Psoas muscle (tissue), 8 donors: ENCODE measurements around the gene SGF29. TPM values are rescaled to one million over a fixed set of nuclear protein-coding genes. Genes with fewer than 3 reads are reported as not detected.

ENCODE experiments used
- ATAC-seq, 4 donors: fragments of 200-7000 bp; cut with Tn5 transposase; one replicate each; pipeline ENCODE4 v1.9.1; 2020; ENCODE audit warnings: moderate library complexity in 3 of 4, mild to moderate bottlenecking in 2 of 4
- DNase-seq, 2 donors: peaks; one replicate each; pipeline ENCODE4 v3.0.0-alpha.2; 2020
- H3K27ac ChIP-seq: fragments of 200-600 bp; one replicate; pipeline ENCODE4 v1.8.0; 2022
- H3K27me3 ChIP-seq, 3 donors: fragments of 200-600 bp in 1 of 3; one replicate each; pipeline versions ENCODE4 v1.6.1 to v1.8.0; 2013 to 2022; ENCODE audit warnings: low read length in 2 of 3, mild to moderate bottlenecking in 2 of 3, moderate library complexity in 1 of 3; ENCODE audit not compliant: insufficient read depth in 3 of 3
- H3K36me3 ChIP-seq, 2 donors: fragments of 200-600 bp in 1 of 2; one replicate each; pipeline versions ENCODE4 v1.6.1 to v1.8.0; 2013 to 2022; ENCODE audit warnings: low read depth in 1 of 2, mild to moderate bottlenecking in 1 of 2, moderate library complexity in 1 of 2; ENCODE audit not compliant: insufficient read depth in 1 of 2
- H3K4me1 ChIP-seq: fragments of 200-600 bp; one replicate; pipeline ENCODE4 v1.8.0; 2022
- H3K4me3 ChIP-seq: fragments of 200-600 bp; one replicate; pipeline ENCODE4 v1.8.0; 2022; ENCODE audit warnings: mild to moderate bottlenecking
- H3K9me3 ChIP-seq: fragments of 200-600 bp; one replicate; pipeline ENCODE4 v1.8.0; 2022
- CTCF ChIP-seq: fragments of 200-600 bp; IDR thresholded peaks from one replicate; pipeline ENCODE4 v1.8.0; 2022; ENCODE audit warnings: antibody characterized with exemption
- WGBS, 3 donors: extraction: QIAGEN DNeasy Blood & Tissue Kit; methylation state at CpG; one replicate each; pipeline versions ENCODE4 v1.1.6 to v1.1.7; 2013; 5-methylcytosine and 5-hydroxymethylcytosine counted together
- intact Hi-C, 2 donors: fragments of 100-400 bp; cut with DNase I; formaldehyde crosslinking; loops; one replicate each; pipeline versions ENCODE4 v1.11.0 to v1.14.2; 2022
- polyA plus RNA-seq, 3 donors: library from polyadenylated mRNA; stranded (reverse); fragments of 200-250 nt; gene quantifications; one replicate each; pipeline ENCODE4 v1.2.3, GENCODE V29; 2013
- total RNA-seq, 4 donors: library from RNA; stranded (reverse); fragmentation: NEBNext Ultra II Directional in 2 of 4; extraction: Animal tissue kit (Norgen Biotek cat#: 25700) in 2 of 4; gene quantifications; one replicate each; pipeline versions ENCODE4 v1.2.1 to v1.2.4, GENCODE V29; 2021 to 2023
- donor health status: healthy with polysubstance abuse.
- donor health status: DM: no; HTN: no; CAD: no; lungs with moderate emphysema.
- donor health status: Bipolar disorder and iron deficiency.
- donor health status: healthy.
- donor health status: DM: yes; HTN: yes; CAD: no.
- donor health status: DM: no; HTN: no; CAD: no.
- donor health status: DM: no; HTN: no; CAD: no.
- donor health status: DM: yes; HTN: yes; CAD: no.

The SGF29 gene
- total and polyA plus RNA-seq, 7 donors = 20.5 to 48.3 (median 28.0) TPM

DNA sequence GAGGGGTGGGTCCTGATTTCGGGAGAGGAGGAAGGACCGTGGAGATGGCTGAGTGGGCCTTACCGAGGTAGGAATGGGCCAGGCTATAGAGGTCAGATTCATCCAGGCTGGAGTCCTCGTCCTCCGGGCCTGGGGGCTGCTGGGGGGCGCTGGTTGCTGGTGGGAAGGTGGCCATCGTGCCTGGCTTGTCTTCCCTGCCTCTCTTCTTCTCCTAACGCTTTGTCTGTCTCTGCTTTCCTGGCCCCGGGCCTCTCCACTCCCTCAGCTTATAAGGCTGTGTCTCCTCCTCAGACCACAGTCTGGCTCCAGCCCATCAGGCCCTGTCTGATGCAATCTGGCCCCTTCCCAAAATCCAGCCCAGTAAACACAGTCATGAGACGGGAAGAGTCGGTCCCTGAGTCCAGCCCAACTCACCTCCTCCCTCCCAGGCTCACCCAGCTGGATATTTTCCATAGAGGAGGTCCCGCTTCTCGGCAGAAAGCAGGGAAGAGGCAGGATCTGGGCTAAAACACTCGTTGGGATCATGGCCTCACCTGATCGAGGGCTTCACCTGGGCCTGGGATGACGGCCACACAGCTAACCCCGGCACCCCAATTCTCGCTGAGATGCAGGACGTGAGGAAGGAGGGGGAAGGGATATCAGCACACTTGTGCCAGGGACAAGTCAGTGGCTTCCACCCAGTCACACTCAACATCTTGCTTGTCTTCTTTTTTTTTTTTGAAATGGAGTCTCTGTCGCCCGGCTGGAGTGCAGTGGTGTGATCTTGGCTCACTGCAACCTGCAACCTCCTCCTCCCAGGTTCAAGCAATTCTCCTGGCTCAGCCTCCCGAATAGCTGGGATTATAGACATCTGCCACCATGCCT, 14.8 kb upstream of the SGF29 start, which contains the start of gene NUPR1:
TSS of gene NUPR1 (minus strand) at position 242 of the 864 bp plus-strand sequence. CDS start at position 175, 67 bp downstream.
- 8 to 22% (median 9%) methylated on average over 22 of the region's 22 CpGs for WGBS, 3 donors
- peaks cover 33% of the 10 kb centered on the region for H3K4me1 ChIP-seq
- H3K36me3 ChIP-seq = peaks cover 0 to 6% of the 10 kb centered on the region in 2 donors
- TF ChIP-seq CTCF = no peak
- no peaks in the 10 kb centered on the region for H3K9me3 ChIP-seq
- H3K27ac ChIP-seq = peak within 1 kb of the TSS; percentile 97
- intact Hi-C loops = loop anchor here in 1 of 2 donors (5.0 kb wide), 1 partner anchor 47 kb away; the partner anchor contains the start of genes APOBR and CLN3
- H3K4me3 ChIP-seq = peak within 1 kb of the TSS; percentile 73
- no peaks in the 10 kb centered on the region for H3K27me3 ChIP-seq
- DNase-seq = peak; percentile 93 to 97
- peak; percentile 88 to 94 (median 90) for ATAC-seq

- Histone ChIP-seq H3K4me1 (peaks cover 33% of the 10 kb centered on the region), H3K27ac (peak overlapping the region; percentile 97), H3K9me3 (no peaks in the 10 kb centered on the region), H3K4me3 (no peak overlapping the region), H3K36me3 (peaks cover 0 to 6% of the 10 kb centered on the region in 2 donors), H3K27me3 (no peaks in the 10 kb centered on the region)
- ATAC-seq (no peak), DNase-seq (no peak)
- intact Hi-C loops = no loop called here
- 81 to 86% (median 86%) methylated on average over 3 of the region's 3 CpGs for WGBS, 3 donors
- TF ChIP-seq CTCF = no peak
These were observed 13.4 kb upstream of the SGF29 start for GRCh38 chr16:28540346-28540745.

- ATAC-seq (no peak), DNase-seq (no peak)
- intact Hi-C loops = no loop called here
- WGBS, 3 donors = 80 to 88% (median 83%) methylated on average over 7 of the region's 7 CpGs
- H3K36me3 ChIP-seq = no peaks in the 10 kb centered on the region
- peak overlapping the region; percentile 71 for H3K27ac ChIP-seq
- no peak for TF ChIP-seq CTCF
- peaks cover 19% of the 10 kb centered on the region for H3K4me1 ChIP-seq
- H3K9me3 ChIP-seq = no peaks in the 10 kb centered on the region
- no peak overlapping the region for H3K4me3 ChIP-seq
- H3K27me3 ChIP-seq = no peaks in the 10 kb centered on the region
These were observed 11.1 kb upstream of the SGF29 start for GRCh38 chr16:28542646-28543045.

GRCh38 chr16:28543072-28543471, 10.6 kb upstream of the SGF29 start:
- Histone ChIP-seq H3K27me3 (no peaks in the 10 kb centered on the region), H3K9me3 (no peaks in the 10 kb centered on the region), H3K27ac (peak overlapping the region; percentile 71), H3K36me3 (no peaks in the 10 kb centered on the region), H3K4me1 (peaks cover 19% of the 10 kb centered on the region), H3K4me3 (peak overlapping the region; percentile 25)
- DNase-seq (no peak), ATAC-seq (peak in 1 of 4 donors; percentile 9)
- WGBS, 3 donors = 65 to 74% (median 67%) methylated on average over 7 of the region's 7 CpGs
- no peak for TF ChIP-seq CTCF
- intact Hi-C loops = no loop called here
